ENCODE measurements around the gene VWA8.

GRCh38 chr13:41827507-41828213 is 133.2 kb downstream of the VWA8 start:
- TF ChIP-seq, protein P1, sequence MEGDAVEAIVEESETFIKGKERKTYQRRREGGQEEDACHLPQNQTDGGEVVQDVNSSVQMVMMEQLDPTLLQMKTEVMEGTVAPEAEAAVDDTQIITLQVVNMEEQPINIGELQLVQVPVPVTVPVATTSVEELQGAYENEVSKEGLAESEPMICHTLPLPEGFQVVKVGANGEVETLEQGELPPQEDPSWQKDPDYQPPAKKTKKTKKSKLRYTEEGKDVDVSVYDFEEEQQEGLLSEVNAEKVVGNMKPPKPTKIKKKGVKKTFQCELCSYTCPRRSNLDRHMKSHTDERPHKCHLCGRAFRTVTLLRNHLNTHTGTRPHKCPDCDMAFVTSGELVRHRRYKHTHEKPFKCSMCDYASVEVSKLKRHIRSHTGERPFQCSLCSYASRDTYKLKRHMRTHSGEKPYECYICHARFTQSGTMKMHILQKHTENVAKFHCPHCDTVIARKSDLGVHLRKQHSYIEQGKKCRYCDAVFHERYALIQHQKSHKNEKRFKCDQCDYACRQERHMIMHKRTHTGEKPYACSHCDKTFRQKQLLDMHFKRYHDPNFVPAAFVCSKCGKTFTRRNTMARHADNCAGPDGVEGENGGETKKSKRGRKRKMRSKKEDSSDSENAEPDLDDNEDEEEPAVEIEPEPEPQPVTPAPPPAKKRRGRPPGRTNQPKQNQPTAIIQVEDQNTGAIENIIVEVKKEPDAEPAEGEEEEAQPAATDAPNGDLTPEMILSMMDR (IDR thresholded peaks at IDR 0.05) = no peak
- TF ChIP-seq POLR2A (IDR thresholded peaks at IDR 0.05) (no peak), POLR2AphosphoS5 (IDR thresholded peaks at IDR 0.05) (peak in 1 of 3 donors; percentile 77)

All from breast epithelium (tissue), 3 donors.